Endothelial cell of umbilical vein (primary cell): ENCODE data around the gene CNKSR2. TPM values are rescaled to one million over a fixed set of nuclear protein-coding genes. Genes with fewer than 3 reads are reported as not detected.

Source experiments
- BruUV-seq: library from RNA; stranded (reverse); fragments of 400-500 nt; replicated peaks from 2 replicates; lab custom pipeline; 2021; lab: Mats Ljungman, UMichigan
- CTCF ChIA-PET: fragments of 300-600, 350-600 bp; sonication (Branson Sonifier 250); formaldehyde crosslinking; loops from one replicate; lab custom pipeline; 2021; ENCODE audit warnings: antibody characterized with exemption, inconsistent platforms; lab: Charles Lee
- POLR2A ChIA-PET: fragments of 300-600, 350-600 bp; sonication (Branson Sonifier 250); formaldehyde crosslinking; loops from one replicate; lab custom pipeline; 2021; ENCODE audit warnings: antibody characterized with exemption, inconsistent platforms; lab: Charles Lee
- DNase-seq: peaks from one replicate; pipeline ENCODE4 v3.0.0-alpha.2; 2011; ENCODE audit warnings: low read depth, low spot score
- FAIRE-seq: peaks from 2 replicates; lab custom pipeline; 2011; peaks lifted over from hg19 to GRCh38; lab: Jason Lieb, UNC
- H2AFZ ChIP-seq: 2 replicates; pipeline ENCODE4 v1.6.0; 2012; ENCODE audit warnings: low read depth, low read length, control low read depth, inconsistent platforms
- H3K27ac ChIP-seq: 2 replicates; pipeline ENCODE4 v1.5.1; 2011; ENCODE audit warnings: low read depth, mild to moderate bottlenecking, control low read depth, low read length, moderate library complexity; ENCODE audit not compliant: insufficient read depth
- H3K27me3 ChIP-seq, 2 experiments: 2 replicates each; pipeline versions ENCODE4 v1.6.0 to v1.6.1; 2011; ENCODE audit warnings: low read length in 2 of 2, mixed read lengths in 1 of 2; ENCODE audit not compliant: control insufficient read depth in 2 of 2, insufficient read depth in 2 of 2
- H3K36me3 ChIP-seq, 2 experiments: 2 replicates in 1 of 2; 3 replicates in 1 of 2; pipeline ENCODE4 v1.5.1; 2011; ENCODE audit warnings: low read length in 2 of 2, mild to moderate bottlenecking in 1 of 2, moderate library complexity in 1 of 2; ENCODE audit not compliant: control insufficient read depth in 2 of 2, insufficient read depth in 2 of 2; ENCODE audit errors: extremely low read depth in 1 of 2
- H3K4me1 ChIP-seq: 3 replicates; pipeline ENCODE4 v1.5.1; 2011; ENCODE audit warnings: mild to moderate bottlenecking, low read length; ENCODE audit not compliant: control insufficient read depth, insufficient read depth; ENCODE audit errors: extremely low read depth
- H3K4me2 ChIP-seq: 2 replicates; pipeline ENCODE4 v1.6.1; 2011; ENCODE audit warnings: low read length, control low read depth, mixed read lengths; ENCODE audit not compliant: insufficient read depth
- H3K4me3 ChIP-seq, 3 experiments: fragments of 200-600 bp in 1 of 3; sonication (generic), shearing (Covaris generic) in 1 of 3; replicated peaks in 1 of 3; 2 replicates each; pipeline ENCODE4 v1.5.1; 2011 to 2016; ENCODE audit warnings: control low read depth in 3 of 3, low read length in 3 of 3, mild to moderate bottlenecking in 2 of 3, inconsistent platforms in 1 of 3, low read depth in 1 of 3, moderate library complexity in 1 of 3; ENCODE audit not compliant: insufficient read depth in 1 of 3
- H3K79me2 ChIP-seq: 2 replicates; pipeline ENCODE4 v1.6.0; 2012; ENCODE audit warnings: low read length, inconsistent platforms; ENCODE audit not compliant: control insufficient read depth, insufficient read depth
- H3K9ac ChIP-seq: replicated peaks from 2 replicates; pipeline ENCODE3; 2011; ENCODE audit warnings: low read length, control low read depth; ENCODE audit not compliant: insufficient read depth; ENCODE audit errors: extremely low read depth
- H3K9me1 ChIP-seq: replicated peaks from 3 replicates; pipeline ENCODE4 v1.6.0; 2011; ENCODE audit warnings: mild to moderate bottlenecking, low read length; ENCODE audit not compliant: control insufficient read depth, insufficient read depth; ENCODE audit errors: extremely low read depth
- H3K9me3 ChIP-seq: replicated peaks from 2 replicates; pipeline ENCODE4 v1.5.1; 2012; ENCODE audit warnings: low read length, inconsistent platforms; ENCODE audit not compliant: control insufficient read depth, insufficient read depth
- H4K20me1 ChIP-seq: replicated peaks from 2 replicates; pipeline ENCODE3; 2011; ENCODE audit warnings: mild to moderate bottlenecking, low read length; ENCODE audit not compliant: control insufficient read depth, insufficient read depth; ENCODE audit errors: extremely low read depth
- EZH2 ChIP-seq: IDR thresholded peaks from 2 replicates; pipeline ENCODE4 v1.6.1; 2012; ENCODE audit warnings: borderline replicate concordance, low read depth, mild to moderate bottlenecking, moderate library complexity, low read length, inconsistent platforms; ENCODE audit not compliant: severe bottlenecking
- FOS ChIP-seq: IDR thresholded peaks from 2 replicates; pipeline ENCODE4 v1.6.1; 2011; ENCODE audit warnings: mild to moderate bottlenecking, low read length, moderate library complexity, borderline replicate concordance; ENCODE audit not compliant: insufficient read depth
- GATA2 ChIP-seq: IDR thresholded peaks from 2 replicates; pipeline ENCODE4 v1.7.0; 2011; ENCODE audit warnings: low read depth, mild to moderate bottlenecking, moderate library complexity, mixed read lengths, low read length; ENCODE audit not compliant: insufficient read length, insufficient read depth
- JUN ChIP-seq: IDR thresholded peaks from 2 replicates; pipeline ENCODE4 v1.6.1; 2011; ENCODE audit warnings: borderline replicate concordance, low read depth; ENCODE audit not compliant: insufficient read length, insufficient read depth
- MYC ChIP-seq: IDR thresholded peaks from one replicate; pipeline ENCODE4 v1.6.1; 2011; ENCODE audit warnings: mild to moderate bottlenecking, low read depth, low read length
- POLR2AphosphoS5 ChIP-seq: IDR thresholded peaks from 2 replicates; pipeline ENCODE4 v1.6.1; 2012; ENCODE audit warnings: low read depth, mild to moderate bottlenecking, control low read depth, low read length, moderate library complexity; ENCODE audit not compliant: insufficient read depth
- dilution Hi-C: fragments of 300-500 bp; cut with MboI; formaldehyde crosslinking; loops from one replicate; pipeline ENCODE4 v1.15.0; 2019; ENCODE audit warnings: low sequenced_read_pairs; ENCODE audit not compliant: extremely low pct_ligation_motif_present
- intact Hi-C: fragments of 100-400 bp; cut with micrococcal nuclease; formaldehyde crosslinking; loops from one replicate; pipeline ENCODE4 v1.10.0; 2022
- polyA plus RNA-seq, 4 experiments: library from polyadenylated mRNA; depleted of rRNA in 3 of 4; stranded (reverse) in 3 of 4; unstranded in 1 of 4; fragments of >200 nt; gene quantifications; 2 replicates each; pipeline versions ENCODE4 v1.2.1 to v1.2.3, GENCODE V29; 2011 to 2012; ENCODE audit warnings: missing spikeins in 1 of 4
- total RNA-seq: library from RNA; stranded (reverse); gene quantifications from 2 replicates; pipeline ENCODE4 v1.2.3, GENCODE V29; 2021
- TF ChIP-seq, protein P1 (sequence below): IDR thresholded peaks from 2 replicates; pipeline ENCODE4 v1.6.1; 2011; ENCODE audit not compliant: insufficient read depth, insufficient read length
- TF ChIP-seq, protein P2 (sequence below), 2 donors: IDR thresholded peaks; 1 replicate in 1 of 2; 2 replicates in 1 of 2; pipeline ENCODE4 v1.5.1; 2011; ENCODE audit warnings: low read length in 2 of 2, mild to moderate bottlenecking in 2 of 2, moderate library complexity in 2 of 2, control low read depth in 1 of 2, inconsistent platforms in 1 of 2, low read depth in 1 of 2; ENCODE audit not compliant: insufficient read depth in 1 of 2; ENCODE audit errors: extremely low read depth in 1 of 2

Gene CNKSR2
- total and polyA plus RNA-seq, 2 donors (not counting 3 experiments of a cell fraction or from before 2014, with no cell fraction given): 0.13 TPM; not detected in 1

GRCh38 chrX:21574793-21575192, 200.6 kb downstream of the CNKSR2 start:
- ChIA-PET CTCF (no interaction called here), POLR2A (no interaction called here)
- H3K79me2 ChIP-seq: no peaks in the 10 kb centered on the region
- no peaks in the 10 kb centered on the region for H4K20me1 ChIP-seq
- FAIRE-seq (no peak), DNase-seq (no peak)
- TF ChIP-seq POLR2AphosphoS5 (no peak), FOS (no peak), MYC (no peak), GATA2 (no peak), EZH2 (no peak), JUN (no peak)
- TF ChIP-seq, protein P1, sequence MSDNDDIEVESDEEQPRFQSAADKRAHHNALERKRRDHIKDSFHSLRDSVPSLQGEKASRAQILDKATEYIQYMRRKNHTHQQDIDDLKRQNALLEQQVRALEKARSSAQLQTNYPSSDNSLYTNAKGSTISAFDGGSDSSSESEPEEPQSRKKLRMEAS: no peak
- TF ChIP-seq, protein P2, sequence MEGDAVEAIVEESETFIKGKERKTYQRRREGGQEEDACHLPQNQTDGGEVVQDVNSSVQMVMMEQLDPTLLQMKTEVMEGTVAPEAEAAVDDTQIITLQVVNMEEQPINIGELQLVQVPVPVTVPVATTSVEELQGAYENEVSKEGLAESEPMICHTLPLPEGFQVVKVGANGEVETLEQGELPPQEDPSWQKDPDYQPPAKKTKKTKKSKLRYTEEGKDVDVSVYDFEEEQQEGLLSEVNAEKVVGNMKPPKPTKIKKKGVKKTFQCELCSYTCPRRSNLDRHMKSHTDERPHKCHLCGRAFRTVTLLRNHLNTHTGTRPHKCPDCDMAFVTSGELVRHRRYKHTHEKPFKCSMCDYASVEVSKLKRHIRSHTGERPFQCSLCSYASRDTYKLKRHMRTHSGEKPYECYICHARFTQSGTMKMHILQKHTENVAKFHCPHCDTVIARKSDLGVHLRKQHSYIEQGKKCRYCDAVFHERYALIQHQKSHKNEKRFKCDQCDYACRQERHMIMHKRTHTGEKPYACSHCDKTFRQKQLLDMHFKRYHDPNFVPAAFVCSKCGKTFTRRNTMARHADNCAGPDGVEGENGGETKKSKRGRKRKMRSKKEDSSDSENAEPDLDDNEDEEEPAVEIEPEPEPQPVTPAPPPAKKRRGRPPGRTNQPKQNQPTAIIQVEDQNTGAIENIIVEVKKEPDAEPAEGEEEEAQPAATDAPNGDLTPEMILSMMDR (IDR thresholded peaks at IDR 0.05; ENCODE audit: extremely low read depth in 1 of 2, insufficient read depth in 1 of 2, low read depth in 1 of 2, low read length in 2 of 2): no peak
- H3K9ac ChIP-seq: no peak overlapping the region
- no peak overlapping the region for H2AFZ ChIP-seq
- no peak overlapping the region for H3K4me2 ChIP-seq
- H3K9me1 ChIP-seq: no peaks in the 10 kb centered on the region
- no peak overlapping the region for H3K27ac ChIP-seq
- no TSS peak for BruUV-seq
- no peaks in the 10 kb centered on the region for H3K36me3 ChIP-seq
- intact Hi-C loops: no loop called here
- no peaks in the 10 kb centered on the region for H3K4me1 ChIP-seq
- H3K27me3 ChIP-seq: no peaks in the 10 kb centered on the region
- no peak overlapping the region for H3K4me3 ChIP-seq
- dilution Hi-C loops: no loop called here
- H3K9me3 ChIP-seq: no peaks in the 10 kb centered on the region
